ENCODE data around the gene CACNA1C. TPM values are rescaled to one million over a fixed set of nuclear protein-coding genes. Genes with fewer than 3 reads are reported as not detected.

CACNA1C gene
- total RNA-seq, 2 donors from 2014 or later: 70.0 to 127 TPM

GRCh38 chr12:2265461-2266167 lies 212.8 kb downstream of the CACNA1C start:
- ATAC-seq (ENCODE audit: insufficient number of reproducible peaks, low FRiP score, low read depth): no peak
- Histone ChIP-seq H3K4me1 (ENCODE audit: control insufficient read depth in 1 of 2, low read depth in 2 of 2) (peaks cover 27 to 92% of the 10 kb centered on the region in 2 donors), H3K27ac (peak overlapping the region; percentile 65 to 86)

GRCh38 chr12:2266666-2267620 lies 214.2 kb downstream of the CACNA1C start:
- no peak overlapping the region for H3K4me3 ChIP-seq

More at GRCh38 chr12:2265461-2266167, 212.8 kb downstream of the CACNA1C start:
- Histone ChIP-seq H3K27me3 (replicated peaks; ENCODE audit: insufficient read depth) (no peaks in the 10 kb centered on the region), H3K4me3 (no peak overlapping the region), H3K36me3 (no peaks in the 10 kb centered on the region), H3K9me3 (no peaks in the 10 kb centered on the region)
- DNase-seq (ENCODE audit: low spot score): no peak
- TF ChIP-seq CTCF (IDR thresholded peaks at IDR 0.05): no peak

GRCh38 chr12:2267703-2268470 lies 215.1 kb downstream of the CACNA1C start:
- DNase-seq (ENCODE audit: low spot score): peak; percentile 47
- Histone ChIP-seq H3K4me1 (ENCODE audit: control insufficient read depth in 1 of 2, low read depth in 2 of 2) (peaks cover 28 to 85% of the 10 kb centered on the region in 2 donors), H3K9me3 (no peaks in the 10 kb centered on the region), H3K4me3 (peak overlapping the region; percentile 52), H3K27me3 (replicated peaks; ENCODE audit: insufficient read depth) (no peaks in the 10 kb centered on the region), H3K27ac (peak overlapping the region; percentile 86), H3K36me3 (no peaks in the 10 kb centered on the region)
- ATAC-seq (ENCODE audit: insufficient number of reproducible peaks, low FRiP score, low read depth): no peak
- TF ChIP-seq CTCF (IDR thresholded peaks at IDR 0.05): no peak

More at GRCh38 chr12:2266666-2267620, 214.2 kb downstream of the CACNA1C start:
- ATAC-seq (ENCODE audit: insufficient number of reproducible peaks, low FRiP score, low read depth): no peak
- Histone ChIP-seq H3K4me1 (ENCODE audit: control insufficient read depth in 1 of 2, low read depth in 2 of 2) (peaks cover 27 to 85% of the 10 kb centered on the region in 2 donors), H3K27ac (peak overlapping the region; percentile 86), H3K27me3 (replicated peaks; ENCODE audit: insufficient read depth) (no peaks in the 10 kb centered on the region), H3K9me3 (no peaks in the 10 kb centered on the region), H3K36me3 (no peaks in the 10 kb centered on the region)
- no peak for DNase-seq (ENCODE audit: low spot score)
- TF ChIP-seq CTCF (IDR thresholded peaks at IDR 0.05): no peak

GRCh38 chr12:2268471-2269286 lies 215.9 kb downstream of the CACNA1C start:
- ATAC-seq (ENCODE audit: insufficient number of reproducible peaks, low FRiP score, low read depth) (peak; percentile 39), DNase-seq (ENCODE audit: low spot score) (no peak)
- Histone ChIP-seq H3K4me1 (ENCODE audit: control insufficient read depth in 1 of 2, low read depth in 2 of 2) (peaks cover 36 to 85% of the 10 kb centered on the region in 2 donors), H3K36me3 (no peaks in the 10 kb centered on the region), H3K4me3 (peak overlapping the region; percentile 52), H3K9me3 (no peaks in the 10 kb centered on the region), H3K27me3 (replicated peaks; ENCODE audit: insufficient read depth) (no peaks in the 10 kb centered on the region), H3K27ac (peak overlapping the region; percentile 86)
- no peak for TF ChIP-seq CTCF (IDR thresholded peaks at IDR 0.05)

All from thoracic aorta (tissue), 2 donors.